ENCODE measurements around the gene SETD1A. TPM values are rescaled to one million over a fixed set of nuclear protein-coding genes. Genes with fewer than 3 reads are reported as not detected.

Gene SETD1A
- total and polyA plus RNA-seq, 2 donors from 2014 or later = 4.8 to 18.8 TPM

DNA sequence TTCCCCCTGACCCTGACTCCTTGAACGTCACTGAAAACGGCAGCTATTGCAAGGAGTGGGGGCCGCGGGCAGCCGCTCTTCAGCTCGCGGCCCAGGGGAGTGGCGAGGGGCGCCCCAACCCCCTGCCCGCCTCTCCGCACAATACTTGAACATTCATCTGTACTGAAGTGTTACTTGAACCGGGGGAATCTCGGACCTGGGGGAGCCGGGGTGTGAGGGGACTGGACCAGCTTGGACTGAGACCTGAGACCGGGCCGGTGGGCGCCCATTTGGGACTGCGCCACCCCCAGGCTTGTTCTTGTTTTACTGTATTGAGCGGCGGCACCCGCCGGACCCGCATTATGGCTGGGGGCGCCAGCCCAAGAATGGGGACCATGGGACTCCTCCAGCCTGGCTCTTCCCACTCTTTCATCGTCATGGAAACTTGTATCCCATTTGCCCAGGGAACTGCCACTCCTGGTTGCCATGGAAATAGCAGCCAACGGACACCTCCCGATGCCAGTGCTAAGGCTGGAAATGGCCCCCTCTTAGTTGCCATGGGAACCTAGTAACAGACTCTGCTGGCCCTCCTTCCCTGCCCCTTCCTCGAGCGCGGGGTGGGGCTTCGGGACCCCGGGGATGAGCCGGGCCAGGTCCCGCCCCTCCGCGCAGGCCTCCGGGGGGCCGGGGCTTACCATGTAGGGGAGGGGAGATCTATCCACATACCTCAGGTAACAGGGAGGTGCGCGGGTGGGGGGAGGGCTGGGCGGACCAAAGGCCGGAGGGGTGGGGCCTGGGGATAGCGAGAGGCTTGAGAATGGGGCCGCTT is 9.5 kb upstream of the SETD1A start:
- peak overlapping the region; percentile 69 to 94 for H3K27ac ChIP-seq (ENCODE audit: low read depth in 2 of 2, low read length in 2 of 2)
- intact Hi-C loops (cut with DNase I) = no loop called here
- peaks cover 2 to 3% (median 2%) of the 10 kb centered on the region in 3 donors for H3K36me3 ChIP-seq (ENCODE audit: control insufficient read depth in 2 of 3, insufficient read depth in 3 of 3, low read length in 3 of 3)
- H3K9ac ChIP-seq (ENCODE audit: low read length in 3 of 3) = peak overlapping the region in 1 of 3 donors; percentile 79
- peak overlapping the region; percentile 34 to 89 (median 81) for H3K4me3 ChIP-seq (ENCODE audit: low read length in 3 of 3)
- peak; percentile 97 to 99 (median 99) for DNase-seq
- no peaks in the 10 kb centered on the region for H3K27me3 ChIP-seq (ENCODE audit: control insufficient read depth, insufficient read depth, low read length)
- FAIRE-seq = no peak
- H3K9me3 ChIP-seq (ENCODE audit: control insufficient read depth in 2 of 3, insufficient read depth in 1 of 3, low read length in 3 of 3) = no peaks in the 10 kb centered on the region
- H3K4me1 ChIP-seq (ENCODE audit: control insufficient read depth in 2 of 3, insufficient read depth in 2 of 3, low read depth in 1 of 3, low read length in 3 of 3) = peaks cover 0 to 17% (median 10%) of the 10 kb centered on the region in 3 donors
- TF ChIP-seq, protein P1, sequence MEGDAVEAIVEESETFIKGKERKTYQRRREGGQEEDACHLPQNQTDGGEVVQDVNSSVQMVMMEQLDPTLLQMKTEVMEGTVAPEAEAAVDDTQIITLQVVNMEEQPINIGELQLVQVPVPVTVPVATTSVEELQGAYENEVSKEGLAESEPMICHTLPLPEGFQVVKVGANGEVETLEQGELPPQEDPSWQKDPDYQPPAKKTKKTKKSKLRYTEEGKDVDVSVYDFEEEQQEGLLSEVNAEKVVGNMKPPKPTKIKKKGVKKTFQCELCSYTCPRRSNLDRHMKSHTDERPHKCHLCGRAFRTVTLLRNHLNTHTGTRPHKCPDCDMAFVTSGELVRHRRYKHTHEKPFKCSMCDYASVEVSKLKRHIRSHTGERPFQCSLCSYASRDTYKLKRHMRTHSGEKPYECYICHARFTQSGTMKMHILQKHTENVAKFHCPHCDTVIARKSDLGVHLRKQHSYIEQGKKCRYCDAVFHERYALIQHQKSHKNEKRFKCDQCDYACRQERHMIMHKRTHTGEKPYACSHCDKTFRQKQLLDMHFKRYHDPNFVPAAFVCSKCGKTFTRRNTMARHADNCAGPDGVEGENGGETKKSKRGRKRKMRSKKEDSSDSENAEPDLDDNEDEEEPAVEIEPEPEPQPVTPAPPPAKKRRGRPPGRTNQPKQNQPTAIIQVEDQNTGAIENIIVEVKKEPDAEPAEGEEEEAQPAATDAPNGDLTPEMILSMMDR (IDR thresholded peaks at IDR 0.05; ENCODE audit: borderline replicate concordance, extremely low read depth, insufficient read depth) = no peak

DNA sequence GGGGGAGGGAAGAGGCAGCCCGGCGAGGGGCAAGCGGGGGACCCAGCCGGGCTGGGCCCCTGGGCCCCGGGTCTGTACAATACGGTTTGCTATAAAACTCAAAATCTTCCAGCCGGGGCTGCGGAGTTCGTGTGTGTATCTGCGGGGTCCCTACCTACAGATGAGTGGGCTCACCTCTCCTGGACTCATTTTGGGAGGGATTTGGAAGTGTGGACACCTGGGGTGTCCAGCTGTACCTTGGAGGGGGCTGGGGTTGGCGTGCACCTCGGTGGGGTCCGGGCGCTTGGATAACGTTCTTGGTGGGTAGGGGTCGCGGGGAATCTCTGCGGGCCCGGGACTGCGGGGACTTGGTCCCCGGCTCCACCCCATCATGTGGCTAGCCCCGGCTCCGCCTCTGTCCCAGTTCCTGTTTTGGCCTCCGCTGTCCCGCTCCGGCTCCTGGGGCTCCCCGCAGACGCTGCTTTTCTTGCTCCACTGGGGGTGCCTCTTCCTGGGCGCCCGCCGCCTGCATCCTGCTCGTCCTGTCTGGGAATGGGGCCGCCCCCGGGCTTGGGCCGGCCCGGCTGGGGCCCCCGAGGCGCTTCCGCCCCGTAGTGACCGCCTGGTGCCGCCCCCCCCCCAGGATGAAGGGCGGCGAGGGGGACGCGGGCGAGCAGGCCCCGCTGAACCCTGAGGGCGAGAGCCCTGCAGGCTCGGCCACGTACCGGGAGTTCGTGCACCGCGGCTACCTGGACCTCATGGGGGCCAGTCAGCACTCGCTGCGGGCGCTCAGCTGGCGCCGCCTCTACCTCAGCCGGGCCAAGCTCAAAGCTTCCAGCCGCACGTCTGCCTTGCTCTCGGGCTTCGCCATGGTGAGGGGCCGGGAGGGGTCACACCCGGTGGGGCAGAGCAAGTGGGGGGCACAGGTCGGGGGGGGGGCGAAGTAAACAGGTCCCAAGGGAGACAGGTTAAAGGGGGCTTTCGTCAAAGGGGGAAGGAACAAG is 8.6 kb upstream of the SETD1A start, which contains the start of gene ORAI3:
TSS of gene ORAI3 (plus strand) at position 402 of the 983 bp plus-strand sequence. CDS start at position 624, 222 bp downstream.
- Histone ChIP-seq H3K36me3 (ENCODE audit: control insufficient read depth in 2 of 3, insufficient read depth in 3 of 3, low read length in 3 of 3) (peaks cover 0 to 2% (median 0%) of the 10 kb centered on the region in 3 donors), H3K9ac (ENCODE audit: low read length in 3 of 3) (peak within 1 kb of the TSS; percentile 50 to 79 (median 51)), H3K4me1 (ENCODE audit: control insufficient read depth in 2 of 3, insufficient read depth in 2 of 3, low read depth in 1 of 3, low read length in 3 of 3) (peaks cover 0 to 24% (median 15%) of the 10 kb centered on the region in 3 donors), H3K27ac (ENCODE audit: low read depth in 2 of 2, low read length in 2 of 2) (peak within 1 kb of the TSS; percentile 69 to 94), H3K27me3 (ENCODE audit: control insufficient read depth, insufficient read depth, low read length) (no peaks in the 10 kb centered on the region), H3K4me3 (ENCODE audit: low read length in 3 of 3) (peak within 1 kb of the TSS; percentile 76 to 89 (median 81)), H3K9me3 (ENCODE audit: control insufficient read depth in 2 of 3, insufficient read depth in 1 of 3, low read length in 3 of 3) (no peaks in the 10 kb centered on the region)
- DNase-seq (peak; percentile 77 to 95 (median 87)), FAIRE-seq (no peak)
- TF ChIP-seq, protein P1 (IDR thresholded peaks at IDR 0.05; ENCODE audit: borderline replicate concordance, extremely low read depth, insufficient read depth) = no peak
- intact Hi-C loops (cut with DNase I) = no loop called here

DNA sequence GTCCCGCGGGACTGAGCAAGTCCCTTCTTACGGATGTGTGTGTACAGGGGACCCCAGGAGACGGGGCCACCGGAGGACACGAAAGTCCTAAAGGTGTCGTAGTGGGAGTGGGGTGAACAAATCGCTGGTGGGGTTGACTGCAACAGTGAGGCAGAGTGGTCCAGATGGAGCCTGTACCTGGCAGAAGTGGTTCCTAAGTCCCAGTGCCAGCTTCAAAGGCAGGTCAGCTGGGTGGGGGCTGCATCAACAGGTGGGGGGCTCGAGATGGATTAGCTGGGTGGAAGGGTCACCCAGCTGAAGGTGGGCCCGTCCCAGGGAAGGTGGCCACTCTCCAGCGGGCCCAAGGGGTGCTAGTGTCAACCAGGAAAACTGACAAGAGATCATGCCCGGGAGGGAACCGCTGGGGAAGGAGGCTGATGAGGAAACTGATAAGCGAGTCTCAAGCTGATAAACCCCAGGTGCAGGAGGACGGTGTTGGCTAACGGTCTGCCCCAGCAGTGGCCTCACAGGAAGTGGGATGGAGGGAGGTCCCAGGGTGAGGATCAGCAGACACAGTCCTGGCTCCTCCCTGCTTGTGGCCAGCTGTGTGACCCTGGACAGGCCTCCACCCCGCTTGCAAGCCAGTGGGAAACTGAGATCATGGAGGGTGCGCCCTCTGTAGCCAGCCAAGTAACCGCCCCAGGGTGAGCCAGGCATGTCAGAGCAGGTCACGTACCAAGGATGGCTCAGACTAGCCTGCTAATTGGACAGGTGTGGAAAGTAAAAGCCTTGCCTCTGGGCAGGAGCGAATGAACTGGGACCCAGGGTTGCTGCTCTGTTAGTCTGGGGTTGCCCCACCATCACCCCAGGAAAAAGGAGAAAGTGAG is 7.7 kb upstream of the SETD1A start:
- H3K9me3 ChIP-seq (ENCODE audit: control insufficient read depth in 2 of 3, insufficient read depth in 1 of 3, low read length in 3 of 3) = no peaks in the 10 kb centered on the region
- peaks cover 0 to 26% (median 15%) of the 10 kb centered on the region in 3 donors for H3K4me1 ChIP-seq (ENCODE audit: control insufficient read depth in 2 of 3, insufficient read depth in 2 of 3, low read depth in 1 of 3, low read length in 3 of 3)
- H3K9ac ChIP-seq (ENCODE audit: low read length in 3 of 3) = peak overlapping the region; percentile 50 to 79 (median 51)
- peak overlapping the region; percentile 69 to 94 for H3K27ac ChIP-seq (ENCODE audit: low read depth in 2 of 2, low read length in 2 of 2)
- intact Hi-C loops (cut with DNase I) = no loop called here
- peak overlapping the region; percentile 76 to 89 (median 81) for H3K4me3 ChIP-seq (ENCODE audit: low read length in 3 of 3)
- no peaks in the 10 kb centered on the region for H3K36me3 ChIP-seq (ENCODE audit: control insufficient read depth in 2 of 3, insufficient read depth in 3 of 3, low read length in 3 of 3)
- DNase-seq (peak; percentile 62 to 95 (median 81)), FAIRE-seq (no peak)
- TF ChIP-seq, protein P1 (IDR thresholded peaks at IDR 0.05; ENCODE audit: borderline replicate concordance, extremely low read depth, insufficient read depth) = no peak
- no peaks in the 10 kb centered on the region for H3K27me3 ChIP-seq (ENCODE audit: control insufficient read depth, insufficient read depth, low read length)

Measured in kidney (tissue), 14 donors.